Gastroesophageal sphincter (tissue), 3 donors: ENCODE data around the gene CCDC86.

Experiments used
- CTCF ChIP-seq, 4 experiments: fragments of 200-600 bp in 2 of 4; fragments of 450-650 bp in 2 of 4; sonication (generic) in 1 of 4; IDR thresholded peaks; one replicate each; pipeline ENCODE4 v1.5.1; 2017 to 2019; ENCODE audit warnings: antibody characterized with exemption in 4 of 4, mild to moderate bottlenecking in 2 of 4, moderate library complexity in 2 of 4
- POLR2A ChIP-seq, 2 donors: fragments of 450-650 bp; IDR thresholded peaks; one replicate each; pipeline ENCODE4 v1.6.1; 2017; ENCODE audit warnings: antibody characterized with exemption in 2 of 2, mild to moderate bottlenecking in 2 of 2, moderate library complexity in 1 of 2

- TF ChIP-seq CTCF (IDR thresholded peaks at IDR 0.05): no peak
- no peak for TF ChIP-seq POLR2A (IDR thresholded peaks at IDR 0.05)
Measured at GRCh38 chr11:60857378-60858232, 15.7 kb downstream of the CCDC86 start.
